SK-N-SH (cell line): ENCODE data around the gene ZNF33B. TPM values are rescaled to one million over a fixed set of nuclear protein-coding genes. Genes with fewer than 3 reads are reported as not detected.

Experiments used
- CTCF ChIA-PET: fragments of 300-600, 350-600 bp; formaldehyde crosslinking; extraction: SDS; loops from one replicate; lab custom pipeline; 2021; lab: Yijun Ruan, JAX
- POLR2A ChIA-PET: fragments of 350-600 bp; sonication (Branson Sonifier 250); formaldehyde crosslinking; extraction: SDS; loops from one replicate; lab custom pipeline; 2020; ENCODE audit warnings: antibody characterized with exemption, inconsistent platforms; lab: Yijun Ruan, JAX
- DNase-seq: peaks from one replicate; pipeline ENCODE4 v3.0.0; 2012
- H2AFZ ChIP-seq: fragments of 200-600 bp; sonication (generic); 2 replicates; pipeline ENCODE4 v1.8.1; 2016; ENCODE audit warnings: antibody characterized with exemption, mild to moderate bottlenecking, low read depth
- H3F3A ChIP-seq: fragments of 200-600 bp; sonication (generic); replicated peaks from 2 replicates; pipeline ENCODE3; 2016; ENCODE audit warnings: antibody characterized with exemption, mild to moderate bottlenecking; ENCODE audit not compliant: insufficient read depth
- H3K27ac ChIP-seq, 2 experiments: fragments of 200-500 bp in 1 of 2; fragments of 200-600 bp in 1 of 2; sonication (Bioruptor generic) in 1 of 2; sonication (generic), shearing (Covaris generic) in 1 of 2; 2 replicates each; pipeline versions ENCODE4 v1.5.1 to v1.6.1; 2014 to 2016; ENCODE audit warnings: low read depth in 2 of 2, inconsistent platforms in 1 of 2, low read length in 1 of 2, mild to moderate bottlenecking in 1 of 2, mixed read lengths in 1 of 2
- H3K27me3 ChIP-seq: fragments of 200-600 bp; sonication (generic), shearing (Covaris generic); 2 replicates; pipeline ENCODE4 v1.6.1; 2016; ENCODE audit warnings: mixed run types; ENCODE audit not compliant: insufficient read depth
- H3K36me3 ChIP-seq, 2 experiments: fragments of 200-500 bp in 1 of 2; fragments of 200-600 bp in 1 of 2; sonication (Bioruptor generic) in 1 of 2; sonication (generic) in 1 of 2; replicated peaks in 1 of 2; 2 replicates each; pipeline versions ENCODE3 to v1.5.1; 2014 to 2016; ENCODE audit warnings: low read length in 1 of 2, mild to moderate bottlenecking in 1 of 2; ENCODE audit not compliant: insufficient read depth in 2 of 2, control insufficient read depth in 1 of 2
- H3K4me1 ChIP-seq, 2 experiments: fragments of 200-500 bp in 1 of 2; fragments of 200-600 bp in 1 of 2; sonication (Bioruptor generic) in 1 of 2; sonication (generic), shearing (Covaris generic) in 1 of 2; 2 replicates each; pipeline versions ENCODE4 v1.5.1 to v1.6.1; 2014 to 2016; ENCODE audit warnings: low read depth in 1 of 2, low read length in 1 of 2, mixed run types in 1 of 2; ENCODE audit not compliant: insufficient read depth in 2 of 2, control insufficient read depth in 1 of 2
- H3K4me2 ChIP-seq: fragments of 200-600 bp; sonication (generic), shearing (Covaris generic); 2 replicates; pipeline ENCODE4 v1.6.1; 2017; ENCODE audit warnings: mixed run types
- H3K4me3 ChIP-seq, 2 experiments: fragments of 200-500 bp in 1 of 2; fragments of 200-600 bp in 1 of 2; sonication (Bioruptor generic) in 1 of 2; sonication (generic), shearing (Covaris generic) in 1 of 2; 2 replicates each; pipeline versions ENCODE4 v1.5.1 to v1.8.1; 2014 to 2016; ENCODE audit warnings: low read depth in 2 of 2, inconsistent platforms in 1 of 2, low read length in 1 of 2, mild to moderate bottlenecking in 1 of 2, mixed read lengths in 1 of 2, moderate library complexity in 1 of 2
- H3K79me2 ChIP-seq: fragments of 200-600 bp; sonication (generic); 2 replicates; pipeline ENCODE4 v1.8.1; 2017; ENCODE audit warnings: mild to moderate bottlenecking; ENCODE audit not compliant: insufficient read depth
- H3K9ac ChIP-seq: fragments of 200-600 bp; sonication (generic); 2 replicates; pipeline ENCODE4 v1.6.1; 2017; ENCODE audit warnings: mixed run types
- H3K9me2 ChIP-seq: fragments of 200-600 bp; sonication (generic); 2 replicates; pipeline ENCODE4 v1.6.1; 2017; ENCODE audit warnings: mixed run types
- H3K9me3 ChIP-seq: fragments of 200-600 bp; sonication (generic); 2 replicates; pipeline ENCODE4 v1.6.1; 2017; ENCODE audit warnings: mixed run types, mild to moderate bottlenecking, moderate library complexity
- H4K20me1 ChIP-seq: fragments of 200-600 bp; sonication (generic); 2 replicates; pipeline ENCODE4 v1.6.1; 2017; ENCODE audit warnings: mild to moderate bottlenecking, mixed run types; ENCODE audit not compliant: insufficient read depth
- CHD2 ChIP-seq: fragments of 150-350 bp; IDR thresholded peaks from 2 replicates; pipeline ENCODE4 v1.6.1; 2018; ENCODE audit warnings: low read length; ENCODE audit not compliant: partially characterized antibody
- ELF1 ChIP-seq: IDR thresholded peaks from 2 replicates; pipeline ENCODE4 v1.4.0; 2012
- FOSL2 ChIP-seq: IDR thresholded peaks from 2 replicates; pipeline ENCODE4 v1.4.0; 2012; ENCODE audit warnings: low read depth, mild to moderate bottlenecking, moderate library complexity, borderline replicate concordance
- FOXJ3 ChIP-seq: sonication (generic); formaldehyde crosslinking; IDR thresholded peaks from 2 replicates; pipeline ENCODE4 v1.5.1; 2020; ENCODE audit warnings: mild to moderate bottlenecking, missing genetic modification reagents
- IRF3 ChIP-seq: fragments of 150-350 bp; IDR thresholded peaks from 2 replicates; pipeline ENCODE4 v1.6.1; 2016; ENCODE audit warnings: mild to moderate bottlenecking, low read depth, low read length
- MXI1 ChIP-seq: IDR thresholded peaks from 2 replicates; pipeline ENCODE4 v1.6.1; 2012; ENCODE audit warnings: mild to moderate bottlenecking, low read depth, low read length, improper control_type of control experiment
- NRF1 ChIP-seq: IDR thresholded peaks from 2 replicates; pipeline ENCODE4 v1.6.1; 2012; ENCODE audit warnings: low read depth, mild to moderate bottlenecking, low read length
- PBX3 ChIP-seq: IDR thresholded peaks from 2 replicates; pipeline ENCODE4; 2012
- RAD21 ChIP-seq: IDR thresholded peaks from 2 replicates; pipeline ENCODE4 v1.6.1; 2012; ENCODE audit warnings: mild to moderate bottlenecking, low read length
- REST ChIP-seq: IDR thresholded peaks from 2 replicates; pipeline ENCODE4 v1.6.1; 2012; ENCODE audit warnings: mild to moderate bottlenecking, low read depth, low read length, moderate library complexity
- RXRA ChIP-seq: IDR thresholded peaks from 2 replicates; pipeline ENCODE4 v1.4.0; 2012; ENCODE audit warnings: low read depth, mild to moderate bottlenecking, borderline replicate concordance
- SMC3 ChIP-seq: IDR thresholded peaks from 2 replicates; pipeline ENCODE4 v1.6.1; 2012; ENCODE audit warnings: low read depth, low read length, improper control_type of control experiment
- TAF1 ChIP-seq: IDR thresholded peaks from 2 replicates; pipeline ENCODE4 v1.6.1; 2012; ENCODE audit warnings: low read depth, mild to moderate bottlenecking, low read length, moderate library complexity, borderline replicate concordance
- TCF12 ChIP-seq: IDR thresholded peaks from 2 replicates; pipeline ENCODE4 v1.4.0; 2012
- WGBS: methylation state at CpG from one replicate; pipeline ENCODE4 v1.1.6; 2017; ENCODE audit warnings: low lambda C conversion rate; 5-methylcytosine and 5-hydroxymethylcytosine counted together
- polyA plus RNA-seq, 3 experiments: library from polyadenylated mRNA; depleted of rRNA; stranded (reverse); fragments of >200 nt; gene quantifications; 2 replicates each; pipeline ENCODE4 v1.2.3, GENCODE V29; 2012
- TF ChIP-seq, protein P1 (sequence below): fragments of 150-350 bp; IDR thresholded peaks from 2 replicates; pipeline ENCODE4 v1.6.1; 2017; ENCODE audit warnings: antibody characterized with exemption, low read length, low read depth, borderline replicate concordance

ZNF33B gene
- polyA plus RNA-seq, 1 of the 3 experiments (the other 2 are of a cell fraction), result 5.6 TPM

DNA sequence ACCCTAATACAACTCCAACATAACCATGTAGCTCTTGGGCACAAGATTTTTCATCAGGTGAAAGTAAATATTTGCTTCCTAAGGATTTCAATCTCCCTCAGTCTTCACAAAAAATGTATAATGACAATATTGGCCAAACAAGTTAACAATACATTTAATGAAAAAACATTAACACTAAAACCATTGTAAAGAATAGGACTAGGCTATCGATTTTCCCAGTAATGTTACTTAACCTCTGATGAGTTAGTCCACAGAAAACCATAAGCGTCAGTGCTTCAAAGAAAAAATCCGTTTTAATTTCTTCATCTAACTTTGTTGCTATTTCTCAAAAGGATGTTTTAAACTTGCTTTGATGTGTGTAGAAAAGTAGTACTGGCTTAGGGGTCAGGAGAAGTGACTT lies 1.2 kb downstream of the ZNF33B start:
- Histone ChIP-seq H3K27me3 (no peaks in the 10 kb centered on the region), H3K4me1 (peaks cover 0 to 4% of the 10 kb centered on the region in 2 experiments; a peak in 2 of 4 replicates), H3K4me2 (peak overlapping the region; percentile 86), H3K9me2 (no peaks in the 10 kb centered on the region), H3K9me3 (no peaks in the 10 kb centered on the region), H3F3A (peaks cover 17% of the 10 kb centered on the region), H3K79me2 (peaks cover 27% of the 10 kb centered on the region), H3K9ac (peak overlapping the region; percentile 93), H3K36me3 (peaks cover 4 to 8% of the 10 kb centered on the region in 2 experiments), H4K20me1 (no peaks in the 10 kb centered on the region), H2AFZ (peak overlapping the region; percentile 96; the same call in 1 of the 2 replicates), H3K27ac (no peak overlapping the region), H3K4me3 (peak overlapping the region; percentile 69 to 99; a peak in 3 of 4 replicates)
- no peak for TF ChIP-seq FOSL2
- no peak for TF ChIP-seq SMC3
- TF ChIP-seq TCF12, result no peak
- no peak for TF ChIP-seq NRF1
- no peak for TF ChIP-seq MXI1
- TF ChIP-seq CHD2, result no peak
- TF ChIP-seq ELF1, result no peak
- TF ChIP-seq TAF1, result no peak
- TF ChIP-seq IRF3, result no peak
- TF ChIP-seq, protein P1, sequence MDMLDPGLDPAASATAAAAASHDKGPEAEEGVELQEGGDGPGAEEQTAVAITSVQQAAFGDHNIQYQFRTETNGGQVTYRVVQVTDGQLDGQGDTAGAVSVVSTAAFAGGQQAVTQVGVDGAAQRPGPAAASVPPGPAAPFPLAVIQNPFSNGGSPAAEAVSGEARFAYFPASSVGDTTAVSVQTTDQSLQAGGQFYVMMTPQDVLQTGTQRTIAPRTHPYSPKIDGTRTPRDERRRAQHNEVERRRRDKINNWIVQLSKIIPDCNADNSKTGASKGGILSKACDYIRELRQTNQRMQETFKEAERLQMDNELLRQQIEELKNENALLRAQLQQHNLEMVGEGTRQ, result no peak
- TF ChIP-seq RXRA, result no peak
- no peak for TF ChIP-seq FOXJ3
- no peak for TF ChIP-seq PBX3
- no peak for TF ChIP-seq RAD21
- TF ChIP-seq REST, result no peak
- DNase-seq, result no peak
- 37% methylated on average over 3 of the region's 3 CpGs for WGBS
- POLR2A ChIA-PET, result interaction anchor here (0.7 kb wide), 1 partner anchor 310 kb away, joined by 3 read pairs; no protein-coding TSS in a partner anchor
- CTCF ChIA-PET, result no interaction called here
